Hair follicular keratinocyte (primary cell): ENCODE measurements around the gene RPL37. TPM values are rescaled to one million over a fixed set of nuclear protein-coding genes. Genes with fewer than 3 reads are reported as not detected.

Experiments used
- total RNA-seq: library from RNA; depleted of rRNA; stranded (reverse); fragments of >200 nt; gene quantifications from 2 replicates; pipeline ENCODE4 v1.2.3, GENCODE V29; 2015

RPL37 gene
- total RNA-seq, result 86.8 and 169 TPM in 2 replicates

GRCh38 chr5:40834849-40835787 is at the start of gene RPL37:
Gene RPL37, minus strand, starts transcription at chr5:40835222. Its CDS starts 37 bp downstream, at chr5:40835185.

GRCh38 chr5:40841068-40841805 is 6.2 kb upstream of the RPL37 start, which contains the start of gene CARD6:
Gene CARD6, plus strand, starts transcription at chr5:40841367. Its CDS starts 16 bp downstream, at chr5:40841383.

GRCh38 chr5:40798012-40798800 is 36.8 kb downstream of the RPL37 start, which contains the start of gene PRKAA1:
Gene PRKAA1, minus strand, starts transcription at chr5:40798374. Its CDS starts 185 bp downstream, at chr5:40798189.

Other genes with a start within 250 kb of the RPL37 start
- gene PTGER4, start 155.3 kb downstream of the RPL37 start, total RNA-seq, result 14.1 and 16.3 TPM in 2 replicates
- gene TTC33, start 79.3 kb downstream of the RPL37 start, total RNA-seq, result 4.4 and 6.3 TPM in 2 replicates
- gene PRKAA1, start 36.8 kb downstream of the RPL37 start, total RNA-seq, result 36.8 and 44.7 TPM in 2 replicates
- 2.7 and 5.3 TPM in 2 replicates for gene CARD6, start 6.1 kb upstream of the RPL37 start, total RNA-seq
- 1.6 TPM in 1 of 2 replicates, not detected in the other for gene C7, start 74.3 kb upstream of the RPL37 start, total RNA-seq
- gene MROH2B, start 236.1 kb upstream of the RPL37 start, total RNA-seq, result not detected in 2 replicates